A673 (cell line): ENCODE results near the gene KLK4.

Experiments
- CTCF ChIP-seq: fragments of 300-800, 200-600 bp; sonication (generic); conservative IDR thresholded peaks from 2 replicates; pipeline ENCODE4 v1.5.1; 2017; ENCODE audit warnings: low read depth, mild to moderate bottlenecking, antibody characterized with exemption, low read length, moderate library complexity, mixed read lengths
- EZH2 ChIP-seq: fragments of 200-600 bp; sonication (generic); IDR thresholded peaks from 2 replicates; pipeline ENCODE4 v1.6.1; 2017; ENCODE audit warnings: borderline replicate concordance, low read depth, mild to moderate bottlenecking, mixed read lengths, antibody characterized with exemption, low read length; ENCODE audit not compliant: poor library complexity, severe bottlenecking

- TF ChIP-seq CTCF (no peak), EZH2 (no peak)
Observed at GRCh38 chr19:50861010-50861409, 50.2 kb downstream of the KLK4 start.
